Body of pancreas (tissue), 4 donors: Measurements from ENCODE around the gene TAGLN2.

Source experiments
- CTCF ChIP-seq, 7 experiments: fragments of 450-650 bp in 4 of 7; fragments of 200-600 bp in 3 of 7; sonication (generic) in 3 of 7; IDR thresholded peaks; one replicate each; pipeline ENCODE4 v1.5.1; 2016 to 2019; ENCODE audit warnings: antibody characterized with exemption in 7 of 7
- POLR2A ChIP-seq, 3 donors: fragments of 450-650 bp; IDR thresholded peaks; one replicate each; pipeline ENCODE4 v1.6.1; 2016; ENCODE audit warnings: antibody characterized with exemption in 3 of 3, mild to moderate bottlenecking in 2 of 3

DNA sequence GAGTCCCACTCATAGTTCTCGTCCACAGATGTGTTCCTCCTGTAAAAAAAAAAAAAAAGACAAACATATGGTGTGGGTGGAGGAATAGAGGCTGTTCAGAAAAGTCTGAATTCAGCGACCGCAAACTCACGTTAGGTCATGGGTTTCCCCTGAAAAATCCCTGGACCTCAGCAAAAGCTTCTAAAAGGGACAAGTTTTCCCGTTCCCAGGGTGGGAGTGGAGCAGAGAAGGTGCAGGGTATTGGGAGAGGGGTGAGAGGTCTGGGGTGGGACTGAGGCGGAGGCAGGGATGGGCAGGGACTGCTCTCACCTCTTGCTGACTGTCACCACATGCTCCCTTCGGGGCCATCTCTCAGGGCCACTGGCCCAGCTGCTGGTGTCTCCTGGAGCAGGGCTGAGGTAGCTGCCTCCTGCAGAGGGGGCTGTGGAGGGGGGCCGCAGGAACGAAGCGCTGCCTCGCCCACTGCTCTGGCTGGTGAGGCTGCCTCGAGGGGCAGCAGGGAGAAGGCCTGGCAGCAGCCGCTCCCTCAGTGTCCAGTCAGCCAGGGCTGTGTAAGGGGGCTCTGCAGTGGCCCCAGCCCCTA is 2.6 kb upstream of the TAGLN2 start:
- TF ChIP-seq CTCF (IDR thresholded peaks at IDR 0.05) (no peak), POLR2A (IDR thresholded peaks at IDR 0.05) (no peak)
